ENCODE results near the gene FHOD3. TPM values are rescaled to one million over a fixed set of nuclear protein-coding genes. Genes with fewer than 3 reads are reported as not detected.
A peak's percentile ranks its signal among the peaks of the same experiment; 100 is the strongest.

FHOD3 gene
- polyA plus RNA-seq (2011; rRNA removed) (41.1 and 50.3 TPM in 2 replicates), polyA minus RNA-seq (2011; rRNA and poly(A)+ RNA removed) (51.0 and 58.7 TPM in 2 replicates)

GRCh38 chr18:36297417-36298125, at the start of gene FHOD3:
TSS of gene FHOD3 (plus strand) at chr18:36297713. CDS start at chr18:36297836, 123 bp downstream.
- H3K4me3 ChIP-seq (ENCODE audit: low read depth, low read length): peak within 1 kb of the TSS; percentile 66
- peak within 1 kb of the TSS; percentile 65 for H3K27ac ChIP-seq (ENCODE audit: low read depth, low read length)
- no peaks in the 10 kb centered on the region for H3K27me3 ChIP-seq (ENCODE audit: control insufficient read depth, insufficient read depth, low read length)
- ChIA-PET POLR2A (interaction anchor here (0.9 to 1.5 kb wide), 3 partner anchors 10 to 138 kb away, joined by 3 read pairs; no protein-coding TSS in a partner anchor), CTCF (interaction anchor here (0.7 to 1.6 kb wide), 4 partner anchors 276 to 457 kb away, joined by 3 to 8 read pairs (median 4); no protein-coding TSS in a partner anchor)
- no peak for TF ChIP-seq CTCF (IDR thresholded peaks at IDR 0.05; ENCODE audit: low read depth, low read length)
- no peaks in the 10 kb centered on the region for H3K9me3 ChIP-seq (ENCODE audit: control insufficient read depth, insufficient read depth, low read length)
- no peak for DNase-seq (ENCODE audit: low read depth, low spot score)

- POLR2A ChIA-PET: no interaction called here
Measured at GRCh38 chr18:36249392-36249791, 48.1 kb upstream of the FHOD3 start.

GRCh38 chr18:36250827-36251226, 46.7 kb upstream of the FHOD3 start:
- Histone ChIP-seq H3K9me3 (ENCODE audit: control insufficient read depth, insufficient read depth, low read length) (no peaks in the 10 kb centered on the region; the same call in 1 of the 2 replicates), H3K27me3 (ENCODE audit: control insufficient read depth, insufficient read depth, low read length) (no peaks in the 10 kb centered on the region), H3K4me3 (ENCODE audit: low read depth, low read length) (no peak overlapping the region), H3K27ac (ENCODE audit: low read depth, low read length) (no peak overlapping the region)
- no peak for TF ChIP-seq CTCF (IDR thresholded peaks at IDR 0.05; ENCODE audit: low read depth, low read length)
- CTCF ChIA-PET: no interaction called here
- DNase-seq (ENCODE audit: low read depth, low spot score): no peak
- POLR2A ChIA-PET: no interaction called here

More at GRCh38 chr18:36249392-36249791, 48.1 kb upstream of the FHOD3 start:
- H3K9me3 ChIP-seq (ENCODE audit: control insufficient read depth, insufficient read depth, low read length): no peaks in the 10 kb centered on the region; the same call in 1 of the 2 replicates
- CTCF ChIA-PET: no interaction called here
- H3K27ac ChIP-seq (ENCODE audit: low read depth, low read length): no peak overlapping the region
- H3K4me3 ChIP-seq (ENCODE audit: low read depth, low read length): no peak overlapping the region
- TF ChIP-seq CTCF (IDR thresholded peaks at IDR 0.05; ENCODE audit: low read depth, low read length): no peak
- no peak for DNase-seq (ENCODE audit: low read depth, low spot score)
- no peaks in the 10 kb centered on the region for H3K27me3 ChIP-seq (ENCODE audit: control insufficient read depth, insufficient read depth, low read length)

GRCh38 chr18:36255072-36255698, 42.3 kb upstream of the FHOD3 start:
- H3K4me3 ChIP-seq (ENCODE audit: low read depth, low read length): no peak overlapping the region
- DNase-seq (ENCODE audit: low read depth, low spot score): no peak
- H3K9me3 ChIP-seq (ENCODE audit: control insufficient read depth, insufficient read depth, low read length): no peaks in the 10 kb centered on the region
- H3K27me3 ChIP-seq (ENCODE audit: control insufficient read depth, insufficient read depth, low read length): no peaks in the 10 kb centered on the region
- no peak overlapping the region for H3K27ac ChIP-seq (ENCODE audit: low read depth, low read length)
- POLR2A ChIA-PET: no interaction called here
- CTCF ChIA-PET: interaction anchor here (0.6 kb wide), 1 partner anchor 260 kb away, joined by 3 read pairs; no protein-coding TSS in a partner anchor
- TF ChIP-seq CTCF (IDR thresholded peaks at IDR 0.05; ENCODE audit: low read depth, low read length): no peak

- CTCF ChIA-PET: no interaction called here
- Histone ChIP-seq H3K4me3 (ENCODE audit: low read depth, low read length) (no peak overlapping the region), H3K27me3 (ENCODE audit: control insufficient read depth, insufficient read depth, low read length) (no peaks in the 10 kb centered on the region), H3K27ac (ENCODE audit: low read depth, low read length) (no peak overlapping the region), H3K9me3 (ENCODE audit: control insufficient read depth, insufficient read depth, low read length) (no peaks in the 10 kb centered on the region)
- no peak for DNase-seq (ENCODE audit: low read depth, low spot score)
- TF ChIP-seq CTCF (IDR thresholded peaks at IDR 0.05; ENCODE audit: low read depth, low read length): no peak
- POLR2A ChIA-PET: no interaction called here
Measured at GRCh38 chr18:36256094-36256493, 41.4 kb upstream of the FHOD3 start.

Measured in AG04450 (cell line).